NCI-H187 treated with DMSO at 0.1 percent for 48 hours (cell line): ENCODE results near the gene KRTAP3-2.
A peak's percentile ranks its signal among the peaks of the same experiment; 100 is the strongest.

Experiments used
- DNase-seq: peaks from one replicate; lab custom pipeline; 2025; lab: John Stamatoyannopoulos, UW

KRTAP3-2 gene

GRCh38 chr17:41010441-41010840 lies 10.7 kb upstream of the KRTAP3-2 start:
- DNase-seq = no peak

GRCh38 chr17:41009936-41010335 lies 10.2 kb upstream of the KRTAP3-2 start:
- no peak for DNase-seq

DNA sequence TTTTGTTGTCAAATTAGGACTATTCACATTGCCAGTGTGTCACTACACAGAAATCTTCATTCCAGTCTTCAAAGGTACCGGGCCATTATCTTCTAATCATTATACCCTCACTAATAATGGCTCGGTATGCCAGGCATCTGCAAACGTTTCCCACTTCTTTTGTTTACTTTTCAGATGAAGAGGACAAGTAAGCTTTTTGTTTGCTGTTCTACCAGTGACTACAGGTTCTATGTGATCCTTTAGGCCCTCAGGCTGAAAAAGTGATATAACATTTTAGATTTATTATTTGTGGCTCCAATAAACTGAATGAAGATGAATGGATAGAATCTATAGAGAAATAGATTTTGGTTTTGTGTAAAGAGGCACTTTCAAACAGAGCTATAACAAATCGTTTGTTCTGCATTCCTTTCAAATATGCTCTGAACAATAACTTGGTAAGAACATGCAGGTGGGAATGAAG lies 9.6 kb upstream of the KRTAP3-2 start:
- no peak for DNase-seq

DNA sequence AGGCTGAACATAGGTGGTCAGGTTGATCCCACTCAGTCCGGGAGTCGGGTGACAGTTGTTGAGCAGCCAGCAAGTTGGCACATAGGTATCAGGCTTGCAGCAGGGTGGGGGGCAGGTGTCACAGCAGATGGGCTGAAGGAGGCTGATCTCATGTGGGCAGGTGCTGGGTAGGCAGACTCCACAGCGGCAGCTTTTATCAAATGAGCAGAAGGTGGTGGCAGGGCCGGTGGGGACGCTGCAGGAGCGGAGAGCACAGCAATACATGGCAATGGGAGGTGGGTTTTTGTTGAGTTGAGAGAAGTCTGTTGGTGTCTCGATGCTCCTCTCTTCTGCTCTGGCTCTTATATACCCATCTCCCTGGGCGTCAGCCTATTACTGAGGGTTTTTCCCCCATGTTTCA lies 9.1 kb upstream of the KRTAP3-2 start, which contains the start of gene KRTAP3-1:
KRTAP3-1 (minus strand) TSS at position 318 of the 400 bp plus-strand sequence; CDS start at position 264, 54 bp downstream.
- DNase-seq = no peak

DNA sequence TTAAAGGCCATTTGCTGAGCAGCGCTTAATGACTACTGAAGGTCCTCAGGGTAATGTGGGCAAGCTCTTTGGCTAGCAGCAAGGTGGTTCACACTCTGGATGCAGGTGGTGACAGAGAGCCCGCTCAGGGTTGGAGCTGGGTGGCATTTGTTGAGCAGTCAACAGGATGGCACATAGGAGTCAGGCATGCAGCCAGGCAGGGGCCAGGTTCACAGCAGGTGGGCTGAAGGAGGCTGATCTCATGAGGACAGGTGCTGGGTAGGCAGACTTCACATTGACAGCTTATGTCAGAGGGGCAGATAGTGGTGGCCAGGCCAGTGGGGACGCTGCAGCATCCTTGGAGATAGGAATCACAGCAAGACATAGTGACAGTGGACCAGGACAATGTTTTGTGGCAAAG lies 4.7 kb upstream of the KRTAP3-2 start:
- no peak for DNase-seq

GRCh38 chr17:41003926-41004325 lies 4.2 kb upstream of the KRTAP3-2 start:
- no peak for DNase-seq

GRCh38 chr17:41002814-41003213 lies 3.1 kb upstream of the KRTAP3-2 start:
- DNase-seq = no peak

DNA sequence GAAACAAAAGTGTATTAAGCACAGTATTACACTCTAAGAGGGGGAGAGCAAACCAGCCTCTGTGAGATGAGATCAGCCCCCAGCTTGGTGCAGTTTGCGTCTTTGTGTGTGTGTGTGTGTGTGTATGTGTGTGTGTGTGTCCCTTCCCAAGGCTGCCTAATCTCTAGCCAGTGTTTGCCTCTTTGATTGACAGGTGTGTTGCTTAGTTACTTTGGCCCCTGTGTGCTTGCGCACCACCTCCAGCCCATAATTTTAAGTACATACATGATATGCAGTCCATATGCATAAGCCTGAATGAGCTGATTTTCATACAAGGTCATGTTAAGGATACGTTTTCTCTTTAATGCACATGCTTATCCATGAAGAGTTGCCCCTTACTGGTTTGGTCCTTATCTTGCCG lies 2.1 kb upstream of the KRTAP3-2 start:
- DNase-seq = no peak

GRCh38 chr17:40997361-40997760 lies 2.3 kb downstream of the KRTAP3-2 start:
- DNase-seq = no peak

DNA sequence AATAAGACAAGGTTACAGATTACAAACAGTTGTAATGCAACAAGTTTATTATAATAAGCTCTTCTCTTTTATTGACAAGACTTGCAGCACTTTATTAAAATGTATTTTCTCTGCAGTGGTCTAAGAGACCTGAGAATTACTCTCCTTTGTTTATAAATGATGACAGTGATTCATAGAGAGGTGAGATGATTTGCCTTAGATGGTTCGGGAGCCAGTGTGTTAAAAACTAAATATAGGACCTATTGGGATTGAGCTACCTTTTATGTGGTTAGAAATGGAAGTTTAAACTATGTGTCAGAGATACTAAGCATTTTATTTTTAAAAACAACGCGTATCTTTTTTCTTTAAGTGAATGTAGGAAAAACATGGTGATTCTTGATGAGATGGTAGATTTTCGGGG lies 2.9 kb downstream of the KRTAP3-2 start:
- no peak for DNase-seq

DNA sequence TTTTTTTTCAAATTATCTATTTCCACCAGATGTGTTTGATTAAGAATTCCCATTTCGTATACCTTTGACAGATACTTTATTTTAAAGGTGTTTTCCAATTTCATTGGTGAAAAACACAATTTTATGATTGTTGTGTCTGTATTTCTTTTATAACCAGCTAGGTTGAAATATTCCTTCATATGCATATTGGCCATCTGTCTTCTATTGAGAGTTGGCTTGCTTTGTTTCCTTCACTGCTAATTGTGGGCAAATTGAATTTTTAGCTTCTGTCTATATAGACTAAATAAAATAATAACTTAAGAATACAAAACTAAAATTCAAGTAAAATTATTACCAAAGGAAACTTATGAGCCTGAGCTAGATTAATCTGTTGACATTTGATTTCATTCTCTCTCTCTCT lies 4.6 kb downstream of the KRTAP3-2 start:
- DNase-seq = no peak

DNA sequence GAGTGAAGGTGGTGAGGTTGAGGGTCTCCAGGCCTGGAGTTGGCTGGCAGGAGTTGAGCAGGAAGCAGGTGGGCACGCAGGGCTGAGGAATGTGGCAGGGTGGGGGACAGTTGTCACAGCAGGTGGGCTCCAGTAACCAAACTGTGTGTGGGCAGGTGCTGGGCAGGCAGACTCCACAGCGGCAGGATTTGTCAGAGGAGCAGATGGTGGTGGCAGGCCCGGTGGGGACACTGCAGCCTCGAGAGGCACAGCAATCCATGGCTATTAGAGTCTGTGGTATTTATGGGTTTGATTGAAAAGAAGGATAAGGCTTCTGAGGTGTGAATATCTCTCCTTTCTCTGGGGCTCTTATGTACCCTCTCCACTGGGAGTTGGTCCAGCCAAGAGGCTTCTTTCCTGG lies 5.9 kb downstream of the KRTAP3-2 start, which contains the start of gene KRTAP3-3:
KRTAP3-3 (minus strand) TSS at position 326 of the 400 bp plus-strand sequence; CDS start at position 259, 67 bp downstream.
- DNase-seq = no peak

GRCh38 chr17:40993084-40993483 lies 6.6 kb downstream of the KRTAP3-2 start:
- DNase-seq = no peak

DNA sequence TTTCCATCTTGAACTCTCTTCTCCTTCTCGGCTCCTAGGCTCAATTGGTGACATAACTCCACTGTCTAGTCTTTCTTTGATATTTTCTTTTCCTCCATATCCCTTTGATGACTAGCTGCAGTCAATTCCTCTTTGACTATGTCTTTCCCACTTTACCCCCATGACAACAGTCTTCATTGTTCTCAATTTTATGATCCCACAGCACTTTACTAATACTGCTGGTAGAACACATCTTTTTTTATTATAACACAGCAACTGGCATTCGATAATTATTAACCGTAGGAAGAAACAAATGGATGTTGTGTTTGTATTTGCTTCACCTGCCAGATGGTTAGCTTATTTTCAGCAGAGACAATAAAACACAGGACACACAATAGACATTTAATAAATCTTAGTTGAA lies 7.0 kb downstream of the KRTAP3-2 start:
- DNase-seq = no peak

DNA sequence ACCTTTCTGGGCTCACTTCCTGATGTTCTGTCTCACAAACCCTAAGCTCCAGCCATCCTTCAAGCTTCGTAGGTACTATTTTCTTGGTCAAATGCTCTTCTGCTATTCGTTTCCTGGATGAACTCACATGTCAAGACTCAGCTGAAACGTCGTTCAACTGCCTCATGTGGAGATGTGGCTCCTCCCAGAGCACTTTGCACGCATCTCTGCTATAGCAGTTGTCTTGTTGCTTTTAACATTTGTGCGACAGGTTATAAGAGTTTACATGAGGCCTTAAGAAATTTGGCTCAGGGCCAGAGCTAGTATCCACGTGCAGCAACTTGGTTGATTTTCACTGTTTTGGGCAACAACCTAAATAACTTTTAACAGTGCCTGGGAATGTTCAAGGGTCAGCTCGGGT lies 12.8 kb downstream of the KRTAP3-2 start:
- DNase-seq = no peak

GRCh38 chr17:40984226-40984625 lies 15.5 kb downstream of the KRTAP3-2 start, which contains the start of gene KRT40:
Gene KRT40 (minus strand): TSS chr17:40984326. CDS start chr17:40984273, 53 bp downstream.
- DNase-seq = no peak

DNA sequence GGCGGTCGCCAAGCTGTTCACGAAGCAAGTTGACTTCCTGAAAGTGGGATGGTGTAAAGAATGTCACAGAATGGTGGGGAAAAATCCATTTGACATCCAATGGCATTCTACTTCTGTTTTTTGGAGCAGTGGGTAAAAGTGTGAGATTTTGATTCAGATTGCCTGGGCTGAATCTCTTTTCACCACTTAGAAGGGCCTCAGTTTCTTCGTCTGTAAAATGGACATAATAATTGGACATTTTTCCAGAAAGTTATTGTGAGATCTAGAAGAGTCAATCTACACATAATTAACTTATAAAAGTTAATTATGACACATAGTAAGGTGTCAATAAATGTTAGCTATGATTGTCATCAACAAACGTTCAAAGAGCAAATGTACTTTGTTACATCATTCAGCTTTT lies 18.6 kb downstream of the KRTAP3-2 start:
- no peak for DNase-seq

- peak; percentile 39 for DNase-seq
Observed at GRCh38 chr17:40980596-40980995, 19.1 kb downstream of the KRTAP3-2 start.

- no peak for DNase-seq
Observed at GRCh38 chr17:40980117-40980516, 19.6 kb downstream of the KRTAP3-2 start.

- no peak for DNase-seq
Observed at GRCh38 chr17:40978575-40979151, 21.0 kb downstream of the KRTAP3-2 start.

DNA sequence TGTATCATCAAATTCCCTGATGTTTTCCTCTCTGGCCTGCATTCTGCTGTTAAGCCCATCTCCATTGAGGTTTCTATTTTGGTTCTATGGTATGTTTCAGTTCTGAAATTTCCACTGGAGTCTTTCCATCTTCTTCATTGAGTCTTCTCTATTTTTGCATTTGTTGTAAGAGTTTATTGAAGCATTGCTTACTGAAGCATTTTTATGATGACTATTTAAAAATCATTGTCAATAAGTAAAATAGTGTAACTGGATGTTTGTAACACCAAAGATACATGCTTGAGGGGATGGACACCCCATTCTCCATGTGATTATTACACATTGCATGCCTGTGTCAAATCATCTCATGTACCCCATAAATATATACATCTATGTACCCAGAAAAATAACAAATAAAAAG lies 24.2 kb downstream of the KRTAP3-2 start:
- DNase-seq = no peak

- no peak for DNase-seq
Observed at GRCh38 chr17:40974366-40974765, 25.3 kb downstream of the KRTAP3-2 start.

DNA sequence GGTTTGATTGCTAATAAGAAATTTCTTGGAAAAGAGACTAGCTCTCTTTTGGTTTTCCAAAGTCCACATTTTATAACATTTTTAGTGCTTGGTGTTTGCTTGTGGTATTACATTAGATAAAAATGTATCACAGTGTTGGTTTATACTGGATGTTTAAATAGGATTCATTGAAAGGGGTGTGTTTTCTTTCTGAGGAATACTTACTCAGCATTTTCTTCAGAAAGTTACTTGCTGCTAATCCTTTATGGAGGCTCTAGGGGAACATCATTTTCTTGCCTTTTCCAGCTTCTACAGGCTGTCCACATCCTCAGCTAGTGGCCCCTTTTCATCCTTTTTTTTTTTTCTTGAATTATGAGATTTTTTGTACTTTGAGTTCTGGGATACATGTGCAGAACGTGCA lies 32.1 kb downstream of the KRTAP3-2 start:
- no peak for DNase-seq

DNA sequence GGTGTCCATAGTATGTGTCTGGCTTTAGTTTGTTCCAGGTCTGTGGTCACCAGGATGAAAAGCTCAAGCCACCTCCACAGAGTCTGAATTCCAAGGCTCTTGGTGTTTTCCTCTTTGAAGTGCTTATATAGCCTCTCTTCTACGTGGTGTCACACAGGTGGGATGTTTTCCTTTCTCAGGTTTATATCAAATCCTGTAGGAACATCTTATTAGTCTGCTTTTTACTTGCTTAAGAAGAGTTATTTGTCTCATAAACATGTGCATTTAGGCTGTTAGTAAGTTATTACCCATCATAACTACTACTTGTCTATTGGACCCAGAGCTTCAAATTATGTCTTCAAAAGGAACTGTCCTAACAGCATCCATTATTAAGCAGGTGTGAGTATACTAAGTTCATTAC lies 32.9 kb downstream of the KRTAP3-2 start, which contains the start of gene KRT39:
KRT39 (minus strand) TSS at position 101 of the 400 bp plus-strand sequence; CDS start at position 9, 92 bp downstream.
- no peak for DNase-seq
